Neuron (in vitro differentiated cells): Measurements from ENCODE around the gene PRUNE2.

Source experiments
- H2AFZ ChIP-seq: one replicate; pipeline ENCODE4 v1.6.1; 2013; ENCODE audit warnings: low read depth, mild to moderate bottlenecking, inconsistent platforms, low read length, moderate library complexity
- H3K27me3 ChIP-seq: one replicate; pipeline ENCODE4 v1.6.1; 2013; ENCODE audit warnings: low read length; ENCODE audit not compliant: insufficient read depth
- H3K36me3 ChIP-seq: one replicate; pipeline ENCODE4 v1.6.1; 2013; ENCODE audit warnings: low read length; ENCODE audit not compliant: insufficient read depth
- H3K4me1 ChIP-seq: one replicate; pipeline ENCODE4 v1.6.1; 2013; ENCODE audit warnings: low read length; ENCODE audit not compliant: insufficient read depth
- H3K4me3 ChIP-seq: 2 replicates; pipeline ENCODE4 v1.5.1; 2013; ENCODE audit warnings: mild to moderate bottlenecking, low read length, moderate library complexity
- H3K9me3 ChIP-seq: one replicate; pipeline ENCODE4 v1.6.1; 2013; ENCODE audit warnings: low read length

The PRUNE2 gene

GRCh38 chr9:76588316-76588715 is 317.6 kb downstream of the PRUNE2 start:
- H3K27me3 ChIP-seq = no peaks in the 10 kb centered on the region
- no peak overlapping the region for H3K4me3 ChIP-seq
- H3K4me1 ChIP-seq = peaks cover 15% of the 10 kb centered on the region
- no peaks in the 10 kb centered on the region for H3K36me3 ChIP-seq
- H2AFZ ChIP-seq = no peak overlapping the region
- no peaks in the 10 kb centered on the region for H3K9me3 ChIP-seq

DNA sequence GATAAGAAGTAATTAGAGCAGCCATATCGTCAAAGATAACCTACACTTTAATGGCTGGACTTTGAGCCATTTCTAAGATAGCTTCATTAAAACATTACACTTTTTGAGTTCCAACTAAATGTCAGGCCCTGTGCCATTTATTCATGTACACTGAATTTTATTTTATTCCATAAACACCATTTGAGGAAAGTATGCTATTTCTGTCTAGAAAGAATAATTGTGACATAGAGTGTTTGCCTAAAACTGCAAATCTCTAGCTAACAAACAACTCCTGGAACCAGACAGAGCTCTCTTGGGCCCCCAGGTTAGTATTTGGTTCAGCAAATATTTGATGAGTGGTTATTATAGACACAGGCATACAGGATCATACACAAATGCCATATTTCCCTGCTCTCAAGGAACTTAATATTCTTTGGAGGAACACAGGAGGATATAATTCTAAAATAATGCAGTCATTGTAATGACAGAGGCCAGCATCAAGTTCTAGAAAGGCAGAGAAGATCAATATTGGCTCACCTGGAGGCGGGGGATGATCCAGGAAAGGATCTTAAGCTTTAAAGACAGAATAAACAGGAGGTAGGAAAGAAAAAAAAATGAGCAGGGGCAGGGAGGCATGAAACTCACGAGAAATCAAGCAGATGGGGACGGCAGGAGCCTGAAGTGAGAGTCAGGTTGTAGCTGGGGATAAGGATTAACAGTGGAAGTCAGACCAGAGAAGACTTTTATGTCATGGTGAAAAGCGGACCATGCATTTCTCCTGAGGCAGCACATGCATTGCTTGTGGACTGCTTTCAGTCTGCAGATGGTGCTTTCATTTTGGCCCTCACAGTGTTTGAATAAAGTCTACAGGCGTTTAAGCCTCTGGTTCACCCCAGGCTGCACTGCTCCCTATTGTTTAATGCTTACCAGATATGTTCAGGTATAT is 319.3 kb downstream of the PRUNE2 start:
- Histone ChIP-seq H3K27me3 (no peaks in the 10 kb centered on the region), H3K36me3 (no peaks in the 10 kb centered on the region), H2AFZ (no peak overlapping the region), H3K4me3 (no peak overlapping the region), H3K4me1 (peaks cover under 1% of the 10 kb centered on the region), H3K9me3 (no peaks in the 10 kb centered on the region)

DNA sequence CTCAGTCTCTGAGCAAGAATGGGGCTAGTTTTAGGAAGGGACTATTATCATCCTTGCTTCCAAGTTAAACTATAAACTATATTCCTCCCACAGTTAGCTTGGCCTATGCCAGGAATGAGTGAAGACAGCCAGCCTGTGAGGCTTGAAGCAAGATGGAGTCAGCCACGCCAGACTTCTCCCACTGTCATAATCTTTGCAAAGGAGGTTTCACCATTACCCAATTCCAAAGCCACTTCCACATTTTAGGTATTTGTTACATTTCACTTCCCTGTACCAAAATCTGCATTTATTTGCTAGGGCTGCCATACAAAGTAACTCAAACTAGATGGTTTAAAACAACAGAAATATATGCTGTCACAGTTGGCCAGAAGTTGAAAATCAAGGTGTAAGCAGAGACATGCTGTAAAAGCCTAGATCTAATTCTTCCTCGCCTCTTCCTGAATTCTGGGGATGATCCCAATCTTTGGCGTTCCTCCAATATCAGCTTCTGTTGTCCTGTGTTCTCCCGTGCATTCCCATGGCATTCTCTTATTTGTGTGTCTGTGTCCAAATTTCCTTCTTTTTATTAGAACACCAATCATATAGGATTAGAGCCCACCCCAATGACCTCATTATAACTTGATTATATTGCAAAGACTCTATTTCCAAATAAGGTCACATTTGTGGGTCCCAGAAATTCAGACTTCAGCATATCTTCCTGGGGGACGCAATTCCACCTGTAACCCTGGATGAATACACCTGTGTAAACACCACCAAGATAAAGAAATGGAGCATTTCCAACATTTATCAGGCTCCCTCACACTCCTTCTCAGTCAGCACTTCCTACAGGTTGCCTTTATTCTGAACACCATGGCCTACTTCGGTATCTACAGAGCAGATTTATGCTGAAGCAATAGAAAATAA is 320.2 kb downstream of the PRUNE2 start:
- H3K36me3 ChIP-seq = no peaks in the 10 kb centered on the region
- no peaks in the 10 kb centered on the region for H3K9me3 ChIP-seq
- no peak overlapping the region for H2AFZ ChIP-seq
- H3K27me3 ChIP-seq = no peaks in the 10 kb centered on the region
- no peak overlapping the region for H3K4me3 ChIP-seq
- H3K4me1 ChIP-seq = no peaks in the 10 kb centered on the region

DNA sequence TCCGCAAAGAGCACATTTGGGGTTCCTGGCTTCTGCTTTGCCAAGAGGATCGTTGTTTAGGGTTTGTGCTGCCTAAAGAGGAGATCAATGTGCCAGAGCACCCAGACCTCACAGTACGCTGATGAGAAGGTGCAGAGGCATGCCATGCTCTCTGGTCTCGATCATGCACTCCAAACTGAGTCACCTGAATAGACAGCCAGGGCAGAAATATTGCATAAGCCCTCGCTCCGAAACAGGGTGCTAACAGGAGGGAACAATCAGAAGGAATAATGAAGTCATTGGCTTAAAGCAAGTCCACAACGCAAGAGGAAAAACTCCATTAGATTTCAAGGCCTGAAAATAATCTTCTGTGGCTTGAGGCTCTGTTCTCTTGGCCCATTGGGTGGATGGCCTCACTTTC is 322.7 kb downstream of the PRUNE2 start:
- Histone ChIP-seq H3K9me3 (no peaks in the 10 kb centered on the region), H3K4me1 (no peaks in the 10 kb centered on the region), H3K27me3 (no peaks in the 10 kb centered on the region), H2AFZ (no peak overlapping the region), H3K4me3 (no peak overlapping the region), H3K36me3 (no peaks in the 10 kb centered on the region)

- Histone ChIP-seq H3K4me3 (no peak overlapping the region), H3K27me3 (no peaks in the 10 kb centered on the region), H3K9me3 (no peaks in the 10 kb centered on the region), H3K4me1 (no peaks in the 10 kb centered on the region), H3K36me3 (no peaks in the 10 kb centered on the region), H2AFZ (no peak overlapping the region)
Measured at GRCh38 chr9:76581731-76582130, 324.2 kb downstream of the PRUNE2 start.

DNA sequence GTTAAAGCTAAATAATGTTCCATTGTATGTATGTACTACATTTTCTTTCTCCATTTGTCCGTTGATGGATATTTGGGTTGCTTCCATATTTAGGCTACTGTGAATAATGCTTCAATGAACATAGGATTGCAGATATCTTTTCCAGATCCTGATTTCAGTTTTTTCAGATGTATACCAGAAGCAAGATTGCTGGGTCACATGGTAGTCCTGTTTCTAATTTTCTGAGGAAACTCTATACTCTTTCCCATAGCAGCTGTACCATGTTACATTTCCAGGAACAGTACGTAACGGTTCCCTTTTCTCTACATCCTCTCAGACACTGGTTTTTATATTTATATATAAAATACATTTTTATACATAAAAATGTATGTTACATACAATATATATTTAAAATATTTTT is 325.1 kb downstream of the PRUNE2 start:
- Histone ChIP-seq H3K36me3 (no peaks in the 10 kb centered on the region), H3K9me3 (no peaks in the 10 kb centered on the region), H3K4me3 (no peak overlapping the region), H3K4me1 (no peaks in the 10 kb centered on the region), H2AFZ (no peak overlapping the region), H3K27me3 (no peaks in the 10 kb centered on the region)

- H3K9me3 ChIP-seq = no peaks in the 10 kb centered on the region
- no peak overlapping the region for H3K4me3 ChIP-seq
- H2AFZ ChIP-seq = no peak overlapping the region
Measured at GRCh38 chr9:76580188-76580587, 325.7 kb downstream of the PRUNE2 start.

DNA sequence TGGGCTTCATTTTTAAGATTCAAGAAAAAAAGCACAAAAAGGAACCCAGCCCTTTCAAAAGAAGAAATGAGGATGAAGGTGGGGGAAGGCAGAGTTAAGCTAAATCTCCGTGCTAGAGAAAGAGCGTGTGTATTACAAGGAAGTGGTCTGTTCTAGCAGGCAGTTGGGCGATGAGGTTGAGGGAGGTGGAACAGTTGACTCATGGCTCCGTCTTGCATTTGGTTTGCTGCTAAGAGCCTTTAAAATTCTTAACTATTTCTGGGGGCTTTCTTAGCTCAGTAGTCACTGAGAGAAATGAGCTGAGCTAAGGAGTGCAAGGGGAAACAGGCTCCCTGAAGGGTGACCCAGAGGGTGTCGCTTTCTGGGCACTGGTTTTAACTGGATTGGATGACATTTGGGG is 329.6 kb downstream of the PRUNE2 start:
- H3K36me3 ChIP-seq = no peaks in the 10 kb centered on the region
- no peak overlapping the region for H2AFZ ChIP-seq
- no peak overlapping the region for H3K4me3 ChIP-seq
- no peaks in the 10 kb centered on the region for H3K27me3 ChIP-seq
- H3K9me3 ChIP-seq = no peaks in the 10 kb centered on the region
- H3K4me1 ChIP-seq = no peaks in the 10 kb centered on the region

More at GRCh38 chr9:76580188-76580587, 325.7 kb downstream of the PRUNE2 start:
- no peaks in the 10 kb centered on the region for H3K27me3 ChIP-seq
- H3K36me3 ChIP-seq = no peaks in the 10 kb centered on the region
- no peaks in the 10 kb centered on the region for H3K4me1 ChIP-seq

GRCh38 chr9:76575761-76576160 is 330.2 kb downstream of the PRUNE2 start:
- Histone ChIP-seq H2AFZ (no peak overlapping the region), H3K27me3 (no peaks in the 10 kb centered on the region), H3K36me3 (no peaks in the 10 kb centered on the region), H3K9me3 (no peaks in the 10 kb centered on the region), H3K4me3 (no peak overlapping the region), H3K4me1 (no peaks in the 10 kb centered on the region)

DNA sequence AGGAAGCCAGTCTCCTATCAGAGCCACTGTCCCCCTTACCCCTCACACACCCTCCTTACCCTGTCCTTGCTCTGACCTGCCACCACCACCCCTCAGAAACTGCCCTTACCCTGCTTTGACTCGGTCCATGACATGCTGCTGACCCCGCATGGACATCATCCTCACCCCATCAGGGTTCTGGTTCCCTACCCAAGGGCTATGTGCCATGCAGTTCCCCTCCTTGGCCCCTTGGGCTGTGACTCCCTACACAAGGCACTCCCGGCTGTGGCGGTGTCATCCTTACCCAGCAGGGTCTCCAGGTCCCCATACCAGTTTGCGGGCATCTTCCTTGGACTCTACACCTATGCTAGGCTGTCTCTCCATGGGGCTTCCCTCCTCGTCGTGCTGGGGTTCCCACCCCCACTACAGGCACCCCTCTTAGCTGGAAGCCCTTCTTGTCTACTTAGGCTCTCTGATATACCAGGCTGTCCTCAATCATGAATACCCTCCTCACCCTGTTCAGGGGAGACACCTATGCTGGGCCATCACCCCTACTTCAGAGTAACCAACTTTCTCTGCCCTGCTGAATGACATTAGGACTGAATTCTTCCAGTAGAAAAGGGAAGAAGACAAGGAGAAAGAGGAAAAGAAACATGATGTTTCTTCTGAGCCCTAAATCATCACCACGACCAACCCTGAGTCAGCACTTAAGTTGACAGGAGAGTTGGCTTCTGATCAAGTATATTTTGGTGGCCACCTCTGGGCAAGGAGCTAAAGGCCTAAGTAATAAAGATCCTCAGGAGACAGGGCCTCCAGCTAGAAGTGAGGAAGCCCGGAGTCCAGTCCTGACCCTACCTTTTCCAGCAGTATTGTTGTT is 331.8 kb downstream of the PRUNE2 start:
- Histone ChIP-seq H3K4me1 (no peaks in the 10 kb centered on the region), H3K27me3 (no peaks in the 10 kb centered on the region), H3K36me3 (no peaks in the 10 kb centered on the region), H3K4me3 (no peak overlapping the region), H2AFZ (no peak overlapping the region), H3K9me3 (no peaks in the 10 kb centered on the region)

DNA sequence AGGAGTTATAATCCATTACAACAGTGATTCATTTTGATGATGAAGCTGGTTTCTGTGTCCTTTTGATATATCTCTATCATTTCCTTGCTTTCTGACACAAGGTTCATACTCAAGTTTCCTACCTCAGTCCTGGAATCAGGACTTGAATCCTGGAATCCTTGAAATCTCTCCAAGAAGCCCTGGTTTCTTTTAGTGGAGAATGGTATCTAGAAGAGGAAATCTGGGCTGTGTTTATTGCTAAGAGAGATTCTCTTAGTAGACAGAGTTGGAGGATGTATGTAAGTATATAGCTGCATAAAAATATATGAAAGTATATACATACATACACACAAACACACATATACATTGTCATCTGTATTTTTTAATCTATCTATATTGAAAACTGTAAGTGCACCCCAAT is 332.5 kb downstream of the PRUNE2 start:
- Histone ChIP-seq H3K36me3 (no peaks in the 10 kb centered on the region), H3K9me3 (no peaks in the 10 kb centered on the region), H3K4me3 (no peak overlapping the region), H3K27me3 (no peaks in the 10 kb centered on the region), H2AFZ (no peak overlapping the region), H3K4me1 (no peaks in the 10 kb centered on the region)

DNA sequence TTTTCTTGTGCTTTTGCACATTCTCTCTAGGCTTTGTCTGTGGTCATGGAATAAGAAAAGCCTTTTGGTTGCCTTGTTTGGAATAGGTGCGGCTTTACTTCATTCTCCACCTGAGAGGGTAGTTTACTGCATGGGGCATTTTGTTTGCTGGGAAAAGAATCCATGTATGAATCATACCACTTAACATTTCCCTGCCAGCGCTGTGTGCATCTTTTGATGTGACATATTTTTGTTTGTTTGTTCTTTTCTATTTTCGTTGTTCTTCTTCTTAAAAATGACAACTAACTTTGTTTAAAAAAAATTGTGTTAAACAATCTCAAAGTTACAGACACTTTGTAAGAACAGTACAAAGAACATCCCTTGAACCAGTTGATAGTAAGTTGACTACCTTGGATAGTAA is 333.8 kb downstream of the PRUNE2 start:
- no peak overlapping the region for H3K4me3 ChIP-seq

More for the DNA sequence above, 333.8 kb downstream of the PRUNE2 start:
- H3K9me3 ChIP-seq = no peaks in the 10 kb centered on the region
- H3K4me1 ChIP-seq = no peaks in the 10 kb centered on the region
- no peaks in the 10 kb centered on the region for H3K36me3 ChIP-seq
- H3K27me3 ChIP-seq = no peaks in the 10 kb centered on the region
- no peak overlapping the region for H2AFZ ChIP-seq
